H9 (cell line): ENCODE data around the gene HUNK. TPM values are rescaled to one million over a fixed set of nuclear protein-coding genes. Genes with fewer than 3 reads are reported as not detected.

Experiments
- DNase-seq: peaks from one replicate; pipeline ENCODE4 v3.0.0-alpha.2; 2017
- H2AFZ ChIP-seq: one replicate; pipeline ENCODE4 v1.6.1; 2013; ENCODE audit warnings: mild to moderate bottlenecking, low read length, control low read depth, moderate library complexity
- H2AK5ac ChIP-seq: 2 replicates; pipeline ENCODE4 v1.6.1; 2013; ENCODE audit warnings: low read length, control low read depth, mixed read lengths; ENCODE audit not compliant: insufficient read length
- H2BK120ac ChIP-seq: one replicate; pipeline ENCODE4 v1.6.1; 2013; ENCODE audit warnings: low read depth, mild to moderate bottlenecking, low read length, control low read depth, inconsistent platforms; ENCODE audit not compliant: poor library complexity, severe bottlenecking
- H2BK12ac ChIP-seq: 2 replicates; pipeline ENCODE4 v1.6.1; 2013; ENCODE audit warnings: low read length, control low read depth, mixed read lengths, low read depth; ENCODE audit not compliant: insufficient read length
- H2BK15ac ChIP-seq: 2 replicates; pipeline ENCODE4 v1.6.1; 2013; ENCODE audit warnings: low read depth, low read length, control low read depth
- H2BK20ac ChIP-seq: one replicate; pipeline ENCODE4 v1.6.1; 2013; ENCODE audit warnings: low read depth, mild to moderate bottlenecking, low read length, control low read depth, inconsistent platforms; ENCODE audit not compliant: poor library complexity, severe bottlenecking
- H2BK5ac ChIP-seq: 2 replicates; pipeline ENCODE4 v1.6.1; 2013; ENCODE audit warnings: low read length, control low read depth, mixed read lengths; ENCODE audit not compliant: insufficient read length
- H3K14ac ChIP-seq: 2 replicates; pipeline ENCODE4 v1.6.1; 2013; ENCODE audit warnings: low read length, control low read depth; ENCODE audit not compliant: insufficient read depth
- H3K18ac ChIP-seq: 2 replicates; pipeline ENCODE4 v1.6.1; 2013; ENCODE audit warnings: low read depth, mild to moderate bottlenecking, mixed read lengths, low read length, control low read depth; ENCODE audit not compliant: insufficient read length
- H3K23ac ChIP-seq: 2 replicates; pipeline ENCODE4 v1.6.1; 2013; ENCODE audit warnings: low read length, control low read depth, mixed read lengths, low read depth; ENCODE audit not compliant: insufficient read length
- H3K23me2 ChIP-seq: 2 replicates; pipeline ENCODE4 v1.6.1; 2013; ENCODE audit warnings: low read depth, mild to moderate bottlenecking, mixed read lengths, low read length, control low read depth; ENCODE audit not compliant: insufficient read length, poor library complexity, severe bottlenecking
- H3K27ac ChIP-seq: 2 replicates; pipeline ENCODE4 v1.5.1; 2013; ENCODE audit warnings: low read length, control low read depth, mixed read lengths, low read depth; ENCODE audit not compliant: insufficient read length
- H3K27me3 ChIP-seq: 2 replicates; pipeline ENCODE4 v1.6.1; 2013; ENCODE audit warnings: low read length, control low read depth, inconsistent platforms; ENCODE audit not compliant: insufficient read depth
- H3K4ac ChIP-seq: 2 replicates; pipeline ENCODE4 v1.6.1; 2013; ENCODE audit warnings: low read depth, mild to moderate bottlenecking, control low read depth, inconsistent platforms, low read length, moderate library complexity
- H3K4me1 ChIP-seq: 2 replicates; pipeline ENCODE4 v1.6.1; 2013; ENCODE audit warnings: low read length, control low read depth, inconsistent platforms; ENCODE audit not compliant: insufficient read depth
- H3K4me2 ChIP-seq: 2 replicates; pipeline ENCODE4 v1.6.1; 2013; ENCODE audit warnings: low read length, control low read depth, mixed read lengths; ENCODE audit not compliant: insufficient read length, insufficient read depth
- H3K56ac ChIP-seq: 2 replicates; pipeline ENCODE4 v1.6.1; 2013; ENCODE audit warnings: low read depth, mild to moderate bottlenecking, mixed read lengths, low read length, control low read depth; ENCODE audit not compliant: insufficient read length
- H3K79me1 ChIP-seq: 2 replicates; pipeline ENCODE4 v1.6.1; 2013; ENCODE audit warnings: low read depth, mild to moderate bottlenecking, moderate library complexity, low read length, control low read depth, inconsistent platforms; ENCODE audit not compliant: insufficient read depth, poor library complexity, severe bottlenecking
- H3K79me2 ChIP-seq: 2 replicates; pipeline ENCODE4 v1.6.1; 2013; ENCODE audit warnings: low read length, control low read depth, inconsistent platforms; ENCODE audit not compliant: insufficient read depth
- H3K9ac ChIP-seq: 2 replicates; pipeline ENCODE4 v1.6.1; 2013; ENCODE audit warnings: low read length, control low read depth, mixed read lengths; ENCODE audit not compliant: insufficient read length; ENCODE audit errors: extremely low read depth
- H3K9me3 ChIP-seq: one replicate; pipeline ENCODE4 v1.6.1; 2013; ENCODE audit warnings: low read depth, low read length, inconsistent platforms; ENCODE audit not compliant: control insufficient read depth
- H3T11ph ChIP-seq: one replicate; pipeline ENCODE4 v1.6.1; 2013; ENCODE audit warnings: mild to moderate bottlenecking, low read length, control low read depth, inconsistent platforms
- H4K20me1 ChIP-seq: one replicate; pipeline ENCODE4 v1.6.1; 2013; ENCODE audit not compliant: control insufficient read depth, insufficient read length, insufficient read depth
- H4K5ac ChIP-seq: 2 replicates; pipeline ENCODE4 v1.6.1; 2013; ENCODE audit warnings: low read depth, mild to moderate bottlenecking, mixed read lengths, low read length, control low read depth; ENCODE audit not compliant: insufficient read length
- H4K8ac ChIP-seq: replicated peaks from 2 replicates; pipeline ENCODE4 v1.6.1; 2013; ENCODE audit warnings: low read length, control low read depth, mixed read lengths, low read depth; ENCODE audit not compliant: insufficient read length
- H4K91ac ChIP-seq: 2 replicates; pipeline ENCODE4 v1.6.1; 2013; ENCODE audit warnings: low read depth, mild to moderate bottlenecking, moderate library complexity, mixed read lengths, low read length, control low read depth; ENCODE audit not compliant: insufficient read length
- H3K27ac Mint-ChIP-seq, 3 experiments: 2 replicates in 2 of 3; 3 replicates in 1 of 3; pipeline ENCODE4 v1.8.0; 2020 to 2021; ENCODE audit warnings: mixed read lengths in 3 of 3, mild to moderate bottlenecking in 1 of 3, moderate library complexity in 1 of 3
- H3K27me3 Mint-ChIP-seq: 2 replicates; pipeline ENCODE4 v1.8.0; 2021; ENCODE audit warnings: low read depth, mild to moderate bottlenecking, moderate library complexity, mixed read lengths
- H3K36me3 Mint-ChIP-seq, 3 experiments: 2 replicates in 2 of 3; 3 replicates in 1 of 3; pipeline ENCODE4 v1.8.0; 2020 to 2021; ENCODE audit warnings: low read depth in 3 of 3, mixed read lengths in 3 of 3; ENCODE audit not compliant: insufficient read depth in 1 of 3
- H3K4me1 Mint-ChIP-seq, 2 experiments: 2 replicates each; pipeline ENCODE4 v1.8.0; 2020; ENCODE audit warnings: mixed read lengths in 2 of 2
- H3K4me3 Mint-ChIP-seq, 2 experiments: 2 replicates in 1 of 2; 3 replicates in 1 of 2; pipeline ENCODE4 v1.8.0; 2020 to 2021; ENCODE audit warnings: mild to moderate bottlenecking in 2 of 2, mixed read lengths in 2 of 2, moderate library complexity in 1 of 2
- H3K9me3 Mint-ChIP-seq, 2 experiments: 2 replicates in 1 of 2; 3 replicates in 1 of 2; pipeline ENCODE4 v1.8.0; 2020; ENCODE audit warnings: mild to moderate bottlenecking in 2 of 2, mixed read lengths in 2 of 2, moderate library complexity in 1 of 2
- CTCF ChIP-seq: fragments of 200-600 bp; sonication (generic); conservative IDR thresholded peaks from 3 replicates; pipeline ENCODE4 v1.8.0; 2021; ENCODE audit warnings: antibody characterized with exemption, mild to moderate bottlenecking
- WGBS: extraction: QIAGEN DNeasy Blood & Tissue Kit; methylation state at CpG from one replicate; pipeline ENCODE4 v1.1.7; 2013; ENCODE audit warnings: missing lambda C conversion rate, low lambda C conversion rate, mixed read lengths; ENCODE audit not compliant: insufficient read length; ENCODE audit errors: extremely low coverage; 5-methylcytosine and 5-hydroxymethylcytosine counted together
- total RNA-seq: library from RNA; stranded (reverse); gene quantifications from 2 replicates; pipeline ENCODE4 v1.2.1, GENCODE V29; 2021

HUNK gene
- total RNA-seq, 1 experiment from 2014 or later = 5.8 TPM

GRCh38 chr21:31914472-31914871 lies 41.7 kb downstream of the HUNK start:
- Mint-ChIP-seq H3K4me3 (no peak overlapping the region), H3K36me3 (peaks cover 5 to 15% (median 10%) of the 10 kb centered on the region in 3 experiments), H3K27ac (no peak overlapping the region), H3K4me1 (peaks cover 48 to 57% of the 10 kb centered on the region in 2 experiments), H3K27me3 (no peaks in the 10 kb centered on the region; the same call in 1 of the 2 replicates), H3K9me3 (peaks cover 3 to 9% of the 10 kb centered on the region in 2 experiments; a peak in 3 of 5 replicates)
- Histone ChIP-seq H3K9ac (no peak overlapping the region), H3K27me3 (no peaks in the 10 kb centered on the region; the same call in 1 of the 2 replicates), H3K18ac (no peak overlapping the region), H3K79me2 (no peaks in the 10 kb centered on the region), H3K14ac (no peak overlapping the region), H2BK20ac (no peak overlapping the region), H3K4me2 (no peak overlapping the region), H3K27ac (no peak overlapping the region), H4K8ac (no peak overlapping the region), H2AFZ (no peak overlapping the region), H3K23ac (no peak overlapping the region), H3K4ac (no peak overlapping the region), H3K23me2 (no peaks in the 10 kb centered on the region), H2BK5ac (no peak overlapping the region), H3K4me1 (peaks cover 8% of the 10 kb centered on the region; the same call in 1 of the 2 replicates), H3K9me3 (no peaks in the 10 kb centered on the region), H4K20me1 (no peaks in the 10 kb centered on the region), H4K91ac (no peak overlapping the region), H3K79me1 (no peaks in the 10 kb centered on the region), H2BK12ac (no peak overlapping the region), H2BK15ac (no peak overlapping the region), H4K5ac (no peak overlapping the region), H3T11ph (no peak overlapping the region), H3K56ac (no peak overlapping the region), H2BK120ac (no peak overlapping the region), H2AK5ac (no peak overlapping the region)
- no peak for TF ChIP-seq CTCF
- WGBS = no CpG with 5 or more reads among the region's 4 CpGs
- no peak for DNase-seq
